Muscle of leg (tissue), 11 donors: ENCODE results near the gene TRMU. TPM values are rescaled to one million over a fixed set of nuclear protein-coding genes. Genes with fewer than 3 reads are reported as not detected.

Experiments used
- DNase-seq: peaks from one replicate; pipeline ENCODE4 v3.0.0; 2013
- H3K27ac ChIP-seq: one replicate; pipeline ENCODE4 v1.5.1; 2013; ENCODE audit warnings: mild to moderate bottlenecking, low read length, control low read depth
- H3K27me3 ChIP-seq: one replicate; pipeline ENCODE4 v1.6.1; 2013; ENCODE audit warnings: low read length; ENCODE audit not compliant: control insufficient read depth, insufficient read depth
- H3K36me3 ChIP-seq: one replicate; pipeline ENCODE4 v1.6.1; 2013; ENCODE audit warnings: low read length; ENCODE audit not compliant: control insufficient read depth, insufficient read depth
- H3K4me1 ChIP-seq: one replicate; pipeline ENCODE4 v1.6.1; 2013; ENCODE audit warnings: low read length; ENCODE audit not compliant: control insufficient read depth, insufficient read depth
- H3K4me3 ChIP-seq: one replicate; pipeline ENCODE4 v1.5.1; 2013; ENCODE audit warnings: low read length, control low read depth
- H3K9me3 ChIP-seq: replicated peaks from 2 replicates; pipeline ENCODE4 v1.6.1; 2013; ENCODE audit warnings: low read depth, low read length; ENCODE audit not compliant: control insufficient read depth
- WGBS: methylation state at CpG from one replicate; pipeline ENCODE4 v1.1.5; 2013; ENCODE audit warnings: missing lambda C conversion rate; ENCODE audit not compliant: insufficient coverage; 5-methylcytosine and 5-hydroxymethylcytosine counted together
- polyA plus RNA-seq, 8 donors: library from polyadenylated mRNA; unstranded; fragments of 120-200 nt; gene quantifications; one replicate each; pipeline versions ENCODE4 v1.2.1 to v1.2.3, GENCODE V29; 2013; ENCODE audit warnings: inconsistent platforms in 1 of 8, low replicate concordance in 1 of 8; ENCODE audit not compliant: insufficient read length in 8 of 8, insufficient read depth in 1 of 8
- total RNA-seq: library from RNA; stranded (reverse); fragments of 120-200 nt; gene quantifications from one replicate; pipeline ENCODE4 v1.2.4, GENCODE V29; 2013

The TRMU gene
- total and polyA plus RNA-seq, 9 donors, result 28.2 to 37.7 (median 30.1) TPM

- 51% methylated on average over 24 of the region's 25 CpGs for WGBS
- Histone ChIP-seq H3K9me3 (peaks cover 7% of the 10 kb centered on the region), H3K36me3 (peaks cover 8% of the 10 kb centered on the region), H3K27me3 (peaks cover 5% of the 10 kb centered on the region), H3K4me3 (no peak overlapping the region), H3K27ac (no peak overlapping the region), H3K4me1 (peaks cover 18% of the 10 kb centered on the region)
- no peak for DNase-seq
Observed at GRCh38 chr22:46362203-46362933, 26.9 kb downstream of the TRMU start.

- Histone ChIP-seq H3K27me3 (peaks cover 6% of the 10 kb centered on the region), H3K36me3 (peaks cover 5% of the 10 kb centered on the region), H3K4me1 (peaks cover 12% of the 10 kb centered on the region), H3K27ac (no peak overlapping the region), H3K4me3 (no peak overlapping the region), H3K9me3 (peaks cover 7% of the 10 kb centered on the region)
- no peak for DNase-seq
- WGBS, result 85% methylated on average over 12 of the region's 15 CpGs
Observed at GRCh38 chr22:46362934-46363515, 27.5 kb downstream of the TRMU start.

- 84% methylated on average over 28 of the region's 35 CpGs for WGBS
- Histone ChIP-seq H3K9me3 (peaks cover 7% of the 10 kb centered on the region), H3K4me1 (peaks cover 8% of the 10 kb centered on the region), H3K27ac (no peak overlapping the region), H3K27me3 (peaks cover 6% of the 10 kb centered on the region), H3K36me3 (peaks cover 5% of the 10 kb centered on the region), H3K4me3 (no peak overlapping the region)
- DNase-seq, result no peak
Observed at GRCh38 chr22:46363611-46364321, 28.3 kb downstream of the TRMU start.

GRCh38 chr22:46364341-46365165 is 29.0 kb downstream of the TRMU start:
- Histone ChIP-seq H3K4me1 (peaks cover 8% of the 10 kb centered on the region), H3K4me3 (no peak overlapping the region), H3K27ac (no peak overlapping the region), H3K27me3 (peaks cover 6% of the 10 kb centered on the region), H3K36me3 (peaks cover under 1% of the 10 kb centered on the region), H3K9me3 (peaks cover 7% of the 10 kb centered on the region)
- WGBS, result 74% methylated on average over 26 of the region's 26 CpGs
- DNase-seq, result no peak

GRCh38 chr22:46365166-46365624 is 29.7 kb downstream of the TRMU start:
- peaks cover 4% of the 10 kb centered on the region for H3K9me3 ChIP-seq
- DNase-seq, result no peak
- no peak overlapping the region for H3K4me3 ChIP-seq
- WGBS, result 82% methylated on average over 20 of the region's 22 CpGs
- H3K27ac ChIP-seq, result no peak overlapping the region
- peaks cover 8% of the 10 kb centered on the region for H3K4me1 ChIP-seq
- no peaks in the 10 kb centered on the region for H3K36me3 ChIP-seq
- peaks cover 9% of the 10 kb centered on the region for H3K27me3 ChIP-seq

GRCh38 chr22:46366327-46366731 is 30.8 kb downstream of the TRMU start:
- Histone ChIP-seq H3K9me3 (no peaks in the 10 kb centered on the region), H3K36me3 (no peaks in the 10 kb centered on the region), H3K27ac (no peak overlapping the region), H3K27me3 (peaks cover 9% of the 10 kb centered on the region), H3K4me1 (peaks cover 8% of the 10 kb centered on the region), H3K4me3 (no peak overlapping the region)
- DNase-seq, result no peak
- WGBS, result 77% methylated on average over 14 of the region's 19 CpGs

GRCh38 chr22:46366801-46367706 is 31.5 kb downstream of the TRMU start:
- peaks cover 9% of the 10 kb centered on the region for H3K27me3 ChIP-seq
- WGBS, result 61% methylated on average over 44 of the region's 45 CpGs
- no peak for DNase-seq

GRCh38 chr22:46367707-46368191 is 32.2 kb downstream of the TRMU start:
- Histone ChIP-seq H3K4me1 (peaks cover under 1% of the 10 kb centered on the region), H3K4me3 (no peak overlapping the region), H3K9me3 (no peaks in the 10 kb centered on the region), H3K36me3 (no peaks in the 10 kb centered on the region), H3K27me3 (peaks cover 10% of the 10 kb centered on the region), H3K27ac (no peak overlapping the region)
- no peak for DNase-seq
- 27% methylated on average over 12 of the region's 19 CpGs for WGBS

More at GRCh38 chr22:46366801-46367706, 31.5 kb downstream of the TRMU start:
- Histone ChIP-seq H3K27ac (no peak overlapping the region), H3K36me3 (no peaks in the 10 kb centered on the region), H3K4me3 (no peak overlapping the region), H3K9me3 (no peaks in the 10 kb centered on the region), H3K4me1 (peaks cover 7% of the 10 kb centered on the region)

- no peak overlapping the region for H3K27ac ChIP-seq
- no peaks in the 10 kb centered on the region for H3K9me3 ChIP-seq
- H3K27me3 ChIP-seq, result peaks cover 11% of the 10 kb centered on the region
- no peak overlapping the region for H3K4me3 ChIP-seq
- no peaks in the 10 kb centered on the region for H3K36me3 ChIP-seq
- H3K4me1 ChIP-seq, result no peaks in the 10 kb centered on the region
- WGBS, result 76% methylated on average over 11 of the region's 12 CpGs
- DNase-seq, result no peak
Observed at GRCh38 chr22:46368422-46368821, 32.9 kb downstream of the TRMU start.
